PC-9 (cell line): ENCODE data around the gene MAGEA9B. TPM values are rescaled to one million over a fixed set of nuclear protein-coding genes. Genes with fewer than 3 reads are reported as not detected.
A peak's percentile ranks its signal among the peaks of the same experiment; 100 is the strongest.

Experiments
- BruUV-seq: library from RNA; stranded (reverse); fragments of 400-500 nt; replicated peaks from 2 replicates; lab custom pipeline; 2021; lab: Mats Ljungman, UMichigan
- CTCF ChIA-PET: fragments of 300-600 bp; sonication (Branson Sonifier 250); formaldehyde crosslinking; loops from one replicate; lab custom pipeline; 2022; ENCODE audit warnings: antibody characterized with exemption; lab: Charles Lee
- POLR2A ChIA-PET: fragments of 300-600 bp; sonication (Branson Sonifier 250); formaldehyde crosslinking; loops from one replicate; lab custom pipeline; 2022; ENCODE audit warnings: antibody characterized with exemption; ENCODE audit not compliant: unreplicated experiment; lab: Charles Lee
- DNase-seq, 2 experiments: peaks; one replicate each; pipeline versions ENCODE4 v3.0.0 to v3.0.0-alpha.2; 2015 to 2022; ENCODE audit warnings: mixed read lengths in 1 of 2
- H2AFZ ChIP-seq: fragments of 200-600 bp; sonication (generic); 2 replicates; pipeline ENCODE4 v1.8.1; 2017; ENCODE audit warnings: antibody characterized with exemption
- H3F3A ChIP-seq: fragments of 200-600 bp; sonication (generic); 2 replicates; pipeline ENCODE4 v1.8.1; 2017; ENCODE audit warnings: antibody characterized with exemption, mild to moderate bottlenecking, low read depth; ENCODE audit not compliant: insufficient read depth
- H3K27ac ChIP-seq: fragments of 200-600 bp; sonication (generic); 2 replicates; pipeline ENCODE4 v1.6.1; 2016; ENCODE audit warnings: mixed run types
- H3K27me3 ChIP-seq: fragments of 200-600 bp; sonication (generic); 2 replicates; pipeline ENCODE4 v1.6.1; 2016; ENCODE audit warnings: low read depth, mixed run types; ENCODE audit not compliant: insufficient read depth
- H3K36me3 ChIP-seq: fragments of 200-600 bp; sonication (generic); 2 replicates; pipeline ENCODE4 v1.6.1; 2016; ENCODE audit warnings: low read depth, mixed run types
- H3K4me1 ChIP-seq: fragments of 200-600 bp; sonication (generic); replicated peaks from 2 replicates; pipeline ENCODE4 v1.6.1; 2016; ENCODE audit warnings: mixed run types; ENCODE audit not compliant: insufficient read depth
- H3K4me2 ChIP-seq: fragments of 200-600 bp; sonication (generic); 2 replicates; pipeline ENCODE4 v1.6.1; 2017; ENCODE audit warnings: mixed run types
- H3K4me3 ChIP-seq: fragments of 200-600 bp; sonication (generic); 2 replicates; pipeline ENCODE4 v1.6.1; 2016; ENCODE audit warnings: mixed run types
- H3K79me2 ChIP-seq: fragments of 200-600 bp; sonication (generic); 2 replicates; pipeline ENCODE4 v1.6.1; 2017; ENCODE audit warnings: low read depth, mixed run types
- H3K9me2 ChIP-seq: fragments of 200-600 bp; sonication (generic); 2 replicates; pipeline ENCODE4 v1.8.1; 2017; ENCODE audit warnings: mild to moderate bottlenecking; ENCODE audit not compliant: insufficient read depth
- H3K9me3 ChIP-seq: fragments of 200-600 bp; sonication (generic); 2 replicates; pipeline ENCODE4 v1.8.1; 2016; ENCODE audit warnings: low read depth; ENCODE audit not compliant: insufficient read depth
- H4K20me1 ChIP-seq: fragments of 200-600 bp; sonication (generic); 2 replicates; pipeline ENCODE4 v1.8.1; 2017; ENCODE audit not compliant: insufficient read depth
- EZH2 ChIP-seq: fragments of 200-600 bp; sonication (generic); IDR thresholded peaks from 2 replicates; pipeline ENCODE4 v1.8.0; 2017; ENCODE audit warnings: antibody characterized with exemption, low read depth
- intact Hi-C: fragments of 100-400 bp; cut with micrococcal nuclease; formaldehyde crosslinking; loops from one replicate; pipeline ENCODE4 v1.10.0; 2022; ENCODE audit not compliant: unreplicated experiment
- total RNA-seq: library from RNA; stranded (reverse); gene quantifications from 2 replicates; pipeline ENCODE4 v1.2.3, GENCODE V29; 2021
- TF ChIP-seq, protein P1 (sequence below): fragments of 200-600 bp; sonication (generic); conservative IDR thresholded peaks from 2 replicates; pipeline ENCODE4 v1.6.1; 2017; ENCODE audit warnings: mixed run types, antibody characterized with exemption, mild to moderate bottlenecking, moderate library complexity

Gene MAGEA9B
- total RNA-seq, 1 experiment from 2014 or later, result not detected

GRCh38 chrX:149630681-149631233 lies 43.5 kb upstream of the MAGEA9B start:
- Histone ChIP-seq H3K4me2 (peak overlapping the region; percentile 78), H3F3A (no peaks in the 10 kb centered on the region), H2AFZ (peak overlapping the region; percentile 99), H3K27me3 (peaks cover 31% of the 10 kb centered on the region), H3K9me3 (no peaks in the 10 kb centered on the region), H3K36me3 (no peaks in the 10 kb centered on the region), H3K79me2 (peaks cover 39% of the 10 kb centered on the region), H3K4me3 (peak overlapping the region; percentile 67), H4K20me1 (peaks cover 34% of the 10 kb centered on the region), H3K9me2 (no peaks in the 10 kb centered on the region), H3K27ac (no peak overlapping the region), H3K4me1 (peaks cover 14% of the 10 kb centered on the region)
- TF ChIP-seq, protein P1, sequence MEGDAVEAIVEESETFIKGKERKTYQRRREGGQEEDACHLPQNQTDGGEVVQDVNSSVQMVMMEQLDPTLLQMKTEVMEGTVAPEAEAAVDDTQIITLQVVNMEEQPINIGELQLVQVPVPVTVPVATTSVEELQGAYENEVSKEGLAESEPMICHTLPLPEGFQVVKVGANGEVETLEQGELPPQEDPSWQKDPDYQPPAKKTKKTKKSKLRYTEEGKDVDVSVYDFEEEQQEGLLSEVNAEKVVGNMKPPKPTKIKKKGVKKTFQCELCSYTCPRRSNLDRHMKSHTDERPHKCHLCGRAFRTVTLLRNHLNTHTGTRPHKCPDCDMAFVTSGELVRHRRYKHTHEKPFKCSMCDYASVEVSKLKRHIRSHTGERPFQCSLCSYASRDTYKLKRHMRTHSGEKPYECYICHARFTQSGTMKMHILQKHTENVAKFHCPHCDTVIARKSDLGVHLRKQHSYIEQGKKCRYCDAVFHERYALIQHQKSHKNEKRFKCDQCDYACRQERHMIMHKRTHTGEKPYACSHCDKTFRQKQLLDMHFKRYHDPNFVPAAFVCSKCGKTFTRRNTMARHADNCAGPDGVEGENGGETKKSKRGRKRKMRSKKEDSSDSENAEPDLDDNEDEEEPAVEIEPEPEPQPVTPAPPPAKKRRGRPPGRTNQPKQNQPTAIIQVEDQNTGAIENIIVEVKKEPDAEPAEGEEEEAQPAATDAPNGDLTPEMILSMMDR, result peak; percentile 44; the same call in 1 of the 2 replicates
- TF ChIP-seq EZH2, result no peak
- DNase-seq, result peak; percentile 20 to 62
- ChIA-PET CTCF (no interaction called here), POLR2A (interaction anchor here (0.5 to 0.6 kb wide), 3 partner anchors 308 to 1011 kb away, joined by 3 to 6 read pairs (median 3); no protein-coding TSS in a partner anchor)
- TSS peak; percentile 40 for BruUV-seq
- intact Hi-C loops, result no loop called here

DNA sequence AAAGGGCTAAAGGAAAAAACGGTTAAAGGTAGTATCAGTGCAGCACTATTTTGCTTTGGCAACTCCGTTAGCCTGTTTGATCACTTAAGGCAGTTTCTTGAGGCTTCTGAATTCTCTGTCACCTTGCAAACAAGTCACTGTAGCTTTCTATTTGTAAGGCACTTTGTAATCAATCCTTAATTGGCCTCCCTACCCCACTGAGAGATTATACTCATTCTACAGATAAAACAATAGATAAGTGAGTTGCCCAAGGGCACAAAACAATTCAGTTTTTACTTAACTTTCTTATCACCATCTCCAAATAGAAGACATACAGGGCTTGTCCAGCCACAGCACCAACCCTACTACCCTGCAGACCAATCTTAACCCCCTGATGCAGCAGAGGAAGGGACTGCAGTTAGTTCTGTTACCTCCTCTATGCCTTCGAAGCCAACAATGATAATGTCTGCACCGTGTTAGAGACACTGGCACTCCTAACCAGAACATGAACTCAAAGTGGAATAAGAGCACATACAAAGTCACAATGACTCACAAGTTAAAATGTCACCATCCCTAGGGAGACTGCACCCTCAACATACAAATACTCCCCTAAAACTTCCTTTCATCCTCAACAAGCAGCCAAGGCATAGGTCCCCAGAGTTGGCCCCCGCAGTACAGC lies 42.6 kb upstream of the MAGEA9B start:
- H3K36me3 ChIP-seq, result no peaks in the 10 kb centered on the region
- no peaks in the 10 kb centered on the region for H3F3A ChIP-seq
- H3K4me3 ChIP-seq, result peak overlapping the region; percentile 67; the same call in 1 of the 2 replicates
- H3K9me3 ChIP-seq, result no peaks in the 10 kb centered on the region
- peaks cover 22% of the 10 kb centered on the region for H3K27me3 ChIP-seq
- no peak overlapping the region for H2AFZ ChIP-seq
- peaks cover 34% of the 10 kb centered on the region for H4K20me1 ChIP-seq
- H3K9me2 ChIP-seq, result no peaks in the 10 kb centered on the region
- peak overlapping the region; percentile 78 for H3K4me2 ChIP-seq
- TF ChIP-seq EZH2, result no peak
- TF ChIP-seq, protein P1, result no peak
- ChIA-PET CTCF (no interaction called here), POLR2A (interaction anchor here (0.6 kb wide), 1 partner anchor 426 kb away, joined by 6 read pairs; no protein-coding TSS in a partner anchor)
- H3K4me1 ChIP-seq, result peaks cover 14% of the 10 kb centered on the region
- intact Hi-C loops, result no loop called here
- no peak for DNase-seq
- no TSS peak for BruUV-seq
- no peak overlapping the region for H3K27ac ChIP-seq
- peaks cover 46% of the 10 kb centered on the region for H3K79me2 ChIP-seq

DNA sequence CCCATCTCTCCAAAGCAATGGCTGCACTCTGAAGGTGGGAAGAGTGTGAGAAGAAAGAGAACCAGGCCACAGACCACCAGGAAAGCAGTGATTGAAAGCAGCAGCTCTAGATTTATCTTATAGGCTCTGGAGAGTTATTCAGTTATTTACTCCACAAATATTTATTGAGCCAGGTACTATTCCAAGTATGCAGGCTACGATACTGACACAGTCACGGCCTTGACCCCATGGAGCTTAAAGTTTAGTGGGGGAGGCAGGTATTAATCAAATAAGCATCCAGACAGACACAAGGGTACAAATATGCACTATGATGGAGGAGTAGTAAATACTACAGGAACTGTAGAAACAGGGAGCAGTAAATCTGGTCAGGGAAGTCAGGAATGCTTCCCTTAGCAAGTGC lies 41.5 kb upstream of the MAGEA9B start:
- H3K27ac ChIP-seq, result no peak overlapping the region
- CTCF ChIA-PET, result no interaction called here

More for the DNA sequence above, 41.5 kb upstream of the MAGEA9B start:
- POLR2A ChIA-PET, result no interaction called here
- BruUV-seq, result no TSS peak
- Histone ChIP-seq H3K79me2 (peaks cover 57% of the 10 kb centered on the region), H3F3A (no peaks in the 10 kb centered on the region), H3K36me3 (no peaks in the 10 kb centered on the region), H3K9me2 (no peaks in the 10 kb centered on the region), H3K27me3 (peaks cover 13% of the 10 kb centered on the region), H3K4me1 (peaks cover 14% of the 10 kb centered on the region), H3K9me3 (no peaks in the 10 kb centered on the region), H4K20me1 (peaks cover 42% of the 10 kb centered on the region), H2AFZ (no peak overlapping the region), H3K4me3 (no peak overlapping the region), H3K4me2 (no peak overlapping the region)
- TF ChIP-seq, protein P1, result no peak
- TF ChIP-seq EZH2, result no peak
- DNase-seq, result no peak
- intact Hi-C loops, result no loop called here
